ENCODE data around the gene ANKRD12.

- TF ChIP-seq CTCF (IDR thresholded peaks at IDR 0.05) (no peak), POLR2A (IDR thresholded peaks at IDR 0.05) (no peak)
Measured at GRCh38 chr18:9325716-9326115, 189.1 kb downstream of the ANKRD12 start.
